Measurements from ENCODE around the gene ZNF407.

The ZNF407 gene

GRCh38 chr18:74604774-74605173 is 7.1 kb downstream of the ZNF407 start:
- no peak overlapping the region for H3K27ac ChIP-seq
- no peak for TF ChIP-seq CTCF (conservative IDR thresholded peaks at IDR 0.05)

DNA sequence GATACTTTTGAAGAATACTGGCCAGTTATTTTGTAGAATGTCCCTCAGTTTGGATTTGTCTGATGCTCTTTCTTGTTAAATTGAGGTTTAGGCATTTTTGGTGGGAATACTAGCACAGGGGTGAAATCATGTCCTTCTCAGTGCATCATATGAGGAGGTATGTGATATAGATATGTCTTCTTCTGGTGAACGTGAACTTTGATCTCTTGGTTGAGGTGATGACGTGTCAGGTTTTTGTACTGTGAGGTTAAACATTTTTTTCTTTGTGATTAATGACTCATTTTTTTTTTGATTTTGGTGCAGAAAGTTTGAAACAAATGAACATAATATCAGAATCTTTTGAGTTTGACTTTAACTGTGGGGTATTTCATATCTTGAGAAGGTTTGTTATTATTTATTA is 11.0 kb downstream of the ZNF407 start:
- no peak for TF ChIP-seq CTCF (conservative IDR thresholded peaks at IDR 0.05)
- H3K27ac ChIP-seq = no peak overlapping the region

DNA sequence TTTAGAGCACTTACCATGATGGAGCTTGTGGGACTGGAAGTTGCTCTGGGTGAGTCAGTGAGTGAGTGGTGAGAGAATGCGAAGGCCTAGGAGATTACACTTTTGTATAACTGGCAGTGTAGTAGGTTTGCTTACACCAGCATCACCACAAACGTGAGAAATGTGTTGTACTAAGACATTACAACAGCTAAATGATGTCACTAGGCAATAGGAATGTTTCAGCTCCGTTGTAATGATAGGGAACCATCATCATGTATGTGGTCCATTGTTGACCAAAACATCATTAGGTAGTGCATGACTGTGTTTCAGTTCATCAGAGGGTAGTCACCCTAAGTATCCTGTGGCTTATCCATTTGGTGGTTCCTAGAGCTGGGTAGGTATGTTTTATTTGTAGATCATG is 11.9 kb downstream of the ZNF407 start:
- H3K27ac ChIP-seq = no peak overlapping the region
- TF ChIP-seq CTCF (conservative IDR thresholded peaks at IDR 0.05) = no peak

DNA sequence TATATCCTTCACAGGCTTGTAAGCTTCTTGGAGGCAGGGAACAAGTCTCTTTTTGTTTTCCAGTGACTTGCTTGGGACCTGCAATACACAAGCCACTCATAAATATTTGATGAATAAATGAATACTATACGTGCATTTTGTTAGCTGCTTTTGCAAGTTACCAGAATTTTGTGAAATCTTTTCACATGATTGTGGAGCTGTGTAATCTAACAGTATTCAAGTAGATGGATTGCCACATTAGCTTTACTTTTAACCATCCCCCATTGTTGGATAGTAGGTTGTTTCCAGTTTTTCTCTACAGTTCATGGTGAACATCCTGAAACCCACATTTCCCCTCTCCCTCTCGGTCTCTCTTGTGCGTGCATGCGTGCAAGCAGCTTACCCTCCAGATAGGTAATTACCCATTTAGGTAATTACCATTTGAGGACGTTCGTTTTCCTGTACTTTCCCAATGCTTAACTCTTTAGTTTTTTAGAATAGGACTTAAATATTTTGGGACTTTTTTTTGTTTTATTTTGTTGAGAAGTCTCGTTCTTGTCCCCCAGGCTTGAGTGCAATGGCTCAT is 12.5 kb downstream of the ZNF407 start:
- TF ChIP-seq CTCF (conservative IDR thresholded peaks at IDR 0.05) = no peak
- no peak overlapping the region for H3K27ac ChIP-seq

- no peak for TF ChIP-seq CTCF (conservative IDR thresholded peaks at IDR 0.05)
- no peak overlapping the region for H3K27ac ChIP-seq
Observed at GRCh38 chr18:74610860-74611259, 13.2 kb downstream of the ZNF407 start.

GRCh38 chr18:74611765-74612164 is 14.1 kb downstream of the ZNF407 start:
- TF ChIP-seq CTCF (conservative IDR thresholded peaks at IDR 0.05) = no peak

DNA sequence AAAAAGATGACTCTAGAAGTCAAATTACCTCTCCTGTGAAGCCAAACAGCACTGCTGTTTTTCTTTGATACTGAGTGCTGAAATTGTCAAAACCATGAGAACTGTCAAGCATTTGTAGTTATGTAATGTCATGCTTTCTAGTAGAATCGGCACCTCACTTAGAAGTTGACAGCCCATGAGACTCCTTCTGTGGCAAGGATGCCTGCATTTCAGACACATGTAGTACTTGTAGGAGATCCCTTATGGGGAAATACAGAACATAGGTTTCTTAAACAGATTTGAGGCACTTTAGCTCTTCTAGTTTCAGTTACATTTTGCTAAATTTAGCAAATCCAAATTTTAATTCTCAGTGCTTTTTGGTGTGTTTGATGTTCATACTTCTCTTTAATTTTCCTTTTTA is 15.7 kb downstream of the ZNF407 start:
- no peak for TF ChIP-seq CTCF (conservative IDR thresholded peaks at IDR 0.05)
- no peak overlapping the region for H3K27ac ChIP-seq

More at GRCh38 chr18:74611765-74612164, 14.1 kb downstream of the ZNF407 start:
- no peak overlapping the region for H3K27ac ChIP-seq
